Astrocyte (in vitro differentiated cells and primary cell): ENCODE measurements around the gene TKTL1.

Source experiments
- EZH2 ChIP-seq: IDR thresholded peaks from 2 replicates; pipeline ENCODE4 v1.6.1; 2012; ENCODE audit warnings: mild to moderate bottlenecking, low read length, inconsistent platforms; ENCODE audit not compliant: insufficient read depth
- TF ChIP-seq, protein P1 (sequence below): IDR thresholded peaks from 2 replicates; pipeline ENCODE4 v1.5.1; 2011; ENCODE audit warnings: low read depth, mild to moderate bottlenecking, inconsistent platforms, low read length, moderate library complexity; ENCODE audit not compliant: insufficient read depth

DNA sequence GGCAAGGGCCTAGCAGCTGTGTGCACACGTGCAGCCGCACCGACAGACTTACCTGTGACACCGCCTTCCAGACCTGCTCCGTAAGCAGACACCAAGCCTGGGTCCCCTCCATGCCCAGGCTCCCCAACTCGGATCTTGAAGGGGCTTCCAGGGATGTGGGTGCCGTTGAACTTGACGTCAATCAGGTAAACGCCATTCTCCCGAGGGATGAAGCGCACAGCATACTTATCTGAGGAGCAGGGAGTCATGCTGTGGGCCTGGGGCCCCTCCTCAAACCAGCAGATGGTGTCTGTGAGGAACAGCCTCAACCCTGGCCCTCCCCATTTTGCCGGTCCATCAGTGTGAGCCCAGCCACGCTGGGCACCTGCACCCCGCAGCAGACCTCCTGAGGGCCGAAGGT lies 54.4 kb downstream of the TKTL1 start:
- no peak for TF ChIP-seq EZH2
- TF ChIP-seq, protein P1, sequence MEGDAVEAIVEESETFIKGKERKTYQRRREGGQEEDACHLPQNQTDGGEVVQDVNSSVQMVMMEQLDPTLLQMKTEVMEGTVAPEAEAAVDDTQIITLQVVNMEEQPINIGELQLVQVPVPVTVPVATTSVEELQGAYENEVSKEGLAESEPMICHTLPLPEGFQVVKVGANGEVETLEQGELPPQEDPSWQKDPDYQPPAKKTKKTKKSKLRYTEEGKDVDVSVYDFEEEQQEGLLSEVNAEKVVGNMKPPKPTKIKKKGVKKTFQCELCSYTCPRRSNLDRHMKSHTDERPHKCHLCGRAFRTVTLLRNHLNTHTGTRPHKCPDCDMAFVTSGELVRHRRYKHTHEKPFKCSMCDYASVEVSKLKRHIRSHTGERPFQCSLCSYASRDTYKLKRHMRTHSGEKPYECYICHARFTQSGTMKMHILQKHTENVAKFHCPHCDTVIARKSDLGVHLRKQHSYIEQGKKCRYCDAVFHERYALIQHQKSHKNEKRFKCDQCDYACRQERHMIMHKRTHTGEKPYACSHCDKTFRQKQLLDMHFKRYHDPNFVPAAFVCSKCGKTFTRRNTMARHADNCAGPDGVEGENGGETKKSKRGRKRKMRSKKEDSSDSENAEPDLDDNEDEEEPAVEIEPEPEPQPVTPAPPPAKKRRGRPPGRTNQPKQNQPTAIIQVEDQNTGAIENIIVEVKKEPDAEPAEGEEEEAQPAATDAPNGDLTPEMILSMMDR, result no peak
